ENCODE results near the gene RPTOR. TPM values are rescaled to one million over a fixed set of nuclear protein-coding genes. Genes with fewer than 3 reads are reported as not detected.

Gene RPTOR
- total RNA-seq, 1 donor from 2014 or later: 19.6 TPM

GRCh38 chr17:80716986-80717719, 172.5 kb downstream of the RPTOR start:
- no peak for DNase-seq (ENCODE audit: low read depth, low spot score)

- no peak for DNase-seq (ENCODE audit: low read depth, low spot score)
These were observed 173.1 kb downstream of the RPTOR start for GRCh38 chr17:80717720-80718083.

GRCh38 chr17:80718428-80718827, 173.8 kb downstream of the RPTOR start:
- DNase-seq (ENCODE audit: low read depth, low spot score): no peak

- no peak for DNase-seq (ENCODE audit: low read depth, low spot score)
These were observed 174.8 kb downstream of the RPTOR start for GRCh38 chr17:80719449-80719848.

GRCh38 chr17:80720610-80721577, 176.3 kb downstream of the RPTOR start:
- no peak for DNase-seq (ENCODE audit: low read depth, low spot score)

- DNase-seq (ENCODE audit: low read depth, low spot score): no peak
These were observed 178.0 kb downstream of the RPTOR start for GRCh38 chr17:80722661-80723060.

GRCh38 chr17:80724775-80725266, 180.2 kb downstream of the RPTOR start:
- DNase-seq (ENCODE audit: low read depth, low spot score): no peak

GRCh38 chr17:80725517-80725916, 180.9 kb downstream of the RPTOR start:
- no peak for DNase-seq (ENCODE audit: low read depth, low spot score)

- no peak for DNase-seq (ENCODE audit: low read depth, low spot score)
These were observed 182.1 kb downstream of the RPTOR start for GRCh38 chr17:80726558-80727408.

GRCh38 chr17:80727409-80727755, 182.7 kb downstream of the RPTOR start:
- DNase-seq (ENCODE audit: low read depth, low spot score): no peak

- no peak for DNase-seq (ENCODE audit: low read depth, low spot score)
These were observed 184.4 kb downstream of the RPTOR start for GRCh38 chr17:80729016-80729415.

- DNase-seq (ENCODE audit: low read depth, low spot score): no peak
These were observed 185.1 kb downstream of the RPTOR start for GRCh38 chr17:80729761-80730160.

- no peak for DNase-seq (ENCODE audit: low read depth, low spot score)
These were observed 186.1 kb downstream of the RPTOR start for GRCh38 chr17:80730739-80731138.

GRCh38 chr17:80731323-80731722, 186.7 kb downstream of the RPTOR start:
- no peak for DNase-seq (ENCODE audit: low read depth, low spot score)

GRCh38 chr17:80732268-80732667, 187.6 kb downstream of the RPTOR start:
- DNase-seq (ENCODE audit: low read depth, low spot score): no peak

- no peak for DNase-seq (ENCODE audit: low read depth, low spot score)
These were observed 192.7 kb downstream of the RPTOR start for GRCh38 chr17:80737106-80738019.

- no peak for DNase-seq (ENCODE audit: low read depth, low spot score)
These were observed 193.6 kb downstream of the RPTOR start for GRCh38 chr17:80738020-80738808.

- no peak for DNase-seq (ENCODE audit: low read depth, low spot score)
These were observed 194.5 kb downstream of the RPTOR start for GRCh38 chr17:80738987-80739730.

GRCh38 chr17:80740141-80740540, 195.5 kb downstream of the RPTOR start:
- DNase-seq (ENCODE audit: low read depth, low spot score): no peak
